ENCODE measurements around the gene TLE7. TPM values are rescaled to one million over a fixed set of nuclear protein-coding genes. Genes with fewer than 3 reads are reported as not detected.

The TLE7 gene
- not detected in 2 replicates for total RNA-seq (2014; rRNA removed; shearing (Covaris generic); ENCODE audit: low replicate concordance)

- H3K36me3 ChIP-seq, result no peaks in the 10 kb centered on the region
Measured at GRCh38 chr16:71442051-71442440, at the start of gene TLE7. TLE7 (minus strand) TSS chr16:71442054; CDS start chr16:71433324, 8,730 bp downstream.

DNA sequence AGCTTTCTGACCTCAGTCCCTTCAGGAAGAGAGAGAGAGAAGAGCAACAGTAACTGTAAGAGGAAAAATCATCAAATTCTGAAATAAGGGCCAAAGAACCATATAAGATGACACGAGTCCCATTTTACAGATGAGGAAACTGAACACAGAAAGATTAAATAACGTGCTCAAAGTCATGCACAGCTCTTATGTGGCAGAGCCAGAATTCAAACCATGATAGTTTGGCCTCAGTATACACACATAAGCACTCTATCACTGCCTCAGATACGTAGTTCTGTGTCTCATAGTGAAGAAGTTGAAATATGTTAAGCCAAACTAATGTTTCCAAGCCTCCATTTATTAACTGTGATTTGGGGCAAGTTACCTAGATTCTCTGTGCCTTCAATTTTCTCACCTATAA, 49.2 kb upstream of the TLE7 start:
- Histone ChIP-seq H3K9me3 (no peaks in the 10 kb centered on the region), H3K27me3 (no peaks in the 10 kb centered on the region), H3K36me3 (no peaks in the 10 kb centered on the region), H3K4me3 (no peak overlapping the region)
- no peak for DNase-seq

More at GRCh38 chr16:71442051-71442440, at the start of gene TLE7:
- DNase-seq, result no peak
- peaks cover under 1% of the 10 kb centered on the region; the same call in 1 of the 2 replicates for H3K9me3 ChIP-seq
- H3K27me3 ChIP-seq, result no peaks in the 10 kb centered on the region
- no peak within 1 kb of the TSS for H3K4me3 ChIP-seq

DNA sequence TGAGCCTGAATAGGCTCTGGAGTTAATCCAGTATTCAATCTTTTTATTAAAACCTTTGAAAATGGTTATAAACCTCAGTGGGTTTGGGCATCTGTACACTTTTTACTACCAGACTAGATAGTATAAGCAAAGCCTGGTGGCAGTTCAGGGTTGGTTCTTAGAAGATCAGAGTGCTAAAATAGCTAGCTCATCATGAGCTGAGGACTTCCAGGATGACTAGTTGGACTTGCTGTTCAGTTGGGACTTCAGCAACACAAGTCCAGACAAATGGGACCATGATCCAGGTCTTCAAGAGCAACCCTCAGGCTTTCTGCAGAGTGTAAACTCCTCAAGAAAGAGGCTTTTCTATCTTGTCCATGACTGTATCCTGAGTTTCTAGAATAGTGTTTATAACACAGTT, 48.5 kb upstream of the TLE7 start:
- no peak overlapping the region for H3K4me3 ChIP-seq
- no peak for DNase-seq
- no peaks in the 10 kb centered on the region for H3K9me3 ChIP-seq
- H3K27me3 ChIP-seq, result no peaks in the 10 kb centered on the region
- no peaks in the 10 kb centered on the region for H3K36me3 ChIP-seq

DNA sequence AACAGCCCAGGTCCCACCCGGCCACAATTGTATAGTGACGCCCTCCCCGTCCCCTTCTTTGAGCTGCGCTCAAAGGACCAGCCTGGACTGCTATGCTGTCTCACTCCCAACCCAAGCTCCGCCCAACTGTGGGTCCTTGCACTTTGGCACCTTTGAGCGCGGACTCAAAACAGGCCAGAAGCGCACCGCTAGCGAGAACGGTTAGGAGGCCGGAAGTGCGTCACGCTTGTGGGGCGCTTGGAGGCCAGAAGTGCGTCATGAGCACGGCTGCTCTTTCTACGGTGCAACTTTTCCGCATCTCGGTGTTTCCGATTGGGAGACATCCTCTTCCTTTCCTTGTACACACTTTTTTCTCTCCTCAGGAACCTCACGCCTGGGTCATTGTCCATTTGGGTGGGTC, 47.3 kb upstream of the TLE7 start, which contains the start of gene ZNF19:
TSS of gene ZNF19 (minus strand) at position 203 of the 400 bp plus-strand sequence. CDS start 7,210 bp downstream, outside the sequence.
- H3K9me3 ChIP-seq, result no peaks in the 10 kb centered on the region
- DNase-seq, result no peak
- H3K4me3 ChIP-seq, result no peak within 1 kb of the TSS
- no peaks in the 10 kb centered on the region for H3K27me3 ChIP-seq
- H3K36me3 ChIP-seq, result no peaks in the 10 kb centered on the region

- Histone ChIP-seq H3K36me3 (no peaks in the 10 kb centered on the region), H3K27me3 (no peaks in the 10 kb centered on the region), H3K4me3 (peak overlapping the region; percentile 86), H3K9me3 (no peaks in the 10 kb centered on the region)
- peak; percentile 72 for DNase-seq
Measured at GRCh38 chr16:71484006-71484893, 42.4 kb upstream of the TLE7 start.

- Histone ChIP-seq H3K36me3 (no peaks in the 10 kb centered on the region), H3K4me3 (no peak overlapping the region), H3K27me3 (no peaks in the 10 kb centered on the region), H3K9me3 (no peaks in the 10 kb centered on the region)
- no peak for DNase-seq
Measured at GRCh38 chr16:71482569-71482968, 40.7 kb upstream of the TLE7 start.

DNA sequence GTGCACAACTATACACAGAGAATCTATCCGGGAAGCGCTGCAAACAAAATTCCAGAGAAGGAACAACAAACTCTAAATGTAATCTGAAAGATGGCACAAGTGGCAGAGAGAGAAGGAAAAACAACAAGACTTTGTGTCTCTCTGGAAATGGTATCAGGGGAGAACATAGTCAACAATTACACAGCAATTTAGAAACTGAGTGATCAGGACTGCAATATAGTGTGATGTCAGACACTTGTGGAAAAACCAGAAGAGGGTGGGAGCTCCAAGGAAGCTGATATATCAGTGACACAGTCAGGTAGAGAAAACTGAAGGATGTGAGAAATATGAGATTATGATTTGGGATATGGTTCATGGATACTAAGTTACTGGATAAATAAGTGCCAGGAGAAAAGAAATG, 39.1 kb upstream of the TLE7 start:
- Histone ChIP-seq H3K36me3 (no peaks in the 10 kb centered on the region), H3K27me3 (no peaks in the 10 kb centered on the region), H3K9me3 (no peaks in the 10 kb centered on the region), H3K4me3 (no peak overlapping the region)
- DNase-seq, result no peak

DNA sequence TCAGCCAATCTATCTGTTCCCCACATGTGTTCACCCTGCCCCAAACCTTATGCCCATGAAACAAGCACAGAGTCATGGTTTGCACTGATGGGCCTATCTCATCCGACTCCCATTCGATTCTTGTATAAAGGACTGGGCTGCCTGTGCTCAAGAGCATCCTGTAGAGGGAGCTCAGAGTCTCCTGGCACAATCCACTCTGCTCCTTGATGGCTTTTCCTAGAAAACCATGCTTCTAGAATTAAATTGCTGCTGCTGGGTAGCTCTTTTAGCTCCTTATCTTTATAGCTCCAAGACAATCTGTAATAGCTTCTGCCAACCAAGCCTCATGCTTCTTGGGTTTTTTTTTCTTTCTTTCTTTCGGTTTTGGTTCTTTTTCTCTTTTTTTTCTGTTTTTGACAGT, 37.6 kb upstream of the TLE7 start:
- no peaks in the 10 kb centered on the region for H3K27me3 ChIP-seq
- no peaks in the 10 kb centered on the region for H3K36me3 ChIP-seq
- DNase-seq, result no peak
- no peaks in the 10 kb centered on the region for H3K9me3 ChIP-seq
- H3K4me3 ChIP-seq, result no peak overlapping the region

GRCh38 chr16:71476457-71477124, 34.7 kb upstream of the TLE7 start:
- Histone ChIP-seq H3K36me3 (no peaks in the 10 kb centered on the region), H3K4me3 (no peak overlapping the region), H3K27me3 (no peaks in the 10 kb centered on the region), H3K9me3 (no peaks in the 10 kb centered on the region)
- no peak for DNase-seq

DNA sequence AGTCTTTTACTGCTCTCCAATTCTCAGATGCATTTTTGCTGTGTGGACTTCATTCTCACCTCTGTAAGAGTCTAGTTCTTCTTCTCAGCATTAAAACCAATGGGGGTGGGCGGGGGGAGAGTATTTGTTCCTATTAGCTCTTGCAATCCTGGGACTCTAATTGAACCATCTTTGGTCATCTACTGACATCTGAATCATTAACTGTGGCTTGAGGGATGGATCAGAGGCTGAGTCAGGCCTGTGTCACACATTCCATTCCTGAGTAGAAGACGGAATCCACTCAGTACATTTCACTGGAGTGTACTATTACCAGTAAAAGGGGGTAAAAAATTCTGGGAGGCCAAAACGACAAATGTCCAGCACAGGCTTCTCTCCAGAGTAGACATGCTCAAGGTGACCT, 33.0 kb upstream of the TLE7 start:
- H3K36me3 ChIP-seq, result no peaks in the 10 kb centered on the region
- no peaks in the 10 kb centered on the region for H3K9me3 ChIP-seq
- no peaks in the 10 kb centered on the region for H3K27me3 ChIP-seq
- H3K4me3 ChIP-seq, result no peak overlapping the region
- peak; percentile 54 for DNase-seq

- Histone ChIP-seq H3K9me3 (no peaks in the 10 kb centered on the region), H3K4me3 (no peak overlapping the region), H3K27me3 (no peaks in the 10 kb centered on the region), H3K36me3 (no peaks in the 10 kb centered on the region)
- DNase-seq, result no peak
Measured at GRCh38 chr16:71473891-71474290, 32.0 kb upstream of the TLE7 start.

- H3K9me3 ChIP-seq, result no peaks in the 10 kb centered on the region
- DNase-seq, result no peak
- H3K27me3 ChIP-seq, result no peaks in the 10 kb centered on the region
- no peak overlapping the region for H3K4me3 ChIP-seq
- no peaks in the 10 kb centered on the region for H3K36me3 ChIP-seq
Measured at GRCh38 chr16:71472931-71473330, 31.1 kb upstream of the TLE7 start.

DNA sequence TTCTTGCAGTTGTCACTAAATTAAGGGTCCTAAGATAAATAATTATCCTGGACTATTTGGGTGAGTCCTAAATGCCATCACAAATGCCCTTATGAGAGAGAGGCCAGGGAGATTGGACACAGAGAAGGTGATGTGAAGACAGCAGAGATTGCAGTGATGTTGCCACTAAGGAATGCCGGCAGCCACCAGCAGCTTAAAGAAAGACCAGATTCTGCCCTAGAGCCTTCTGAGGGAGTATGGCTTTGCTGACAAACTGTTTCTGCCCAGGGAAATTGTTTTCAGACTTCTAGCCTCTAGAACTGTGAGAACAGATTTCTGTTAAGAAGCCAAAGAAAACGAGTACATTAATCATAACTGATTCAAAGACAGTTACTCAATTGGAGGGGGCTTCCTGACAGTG, 30.2 kb upstream of the TLE7 start:
- Histone ChIP-seq H3K36me3 (no peaks in the 10 kb centered on the region), H3K9me3 (no peaks in the 10 kb centered on the region), H3K4me3 (no peak overlapping the region), H3K27me3 (no peaks in the 10 kb centered on the region)
- no peak for DNase-seq

- no peak for DNase-seq
Measured at GRCh38 chr16:71467810-71468209, 26.0 kb upstream of the TLE7 start.

GRCh38 chr16:71464231-71464630, 22.4 kb upstream of the TLE7 start:
- H3K36me3 ChIP-seq, result no peaks in the 10 kb centered on the region
- H3K9me3 ChIP-seq, result no peaks in the 10 kb centered on the region
- no peak for DNase-seq
- no peak overlapping the region for H3K4me3 ChIP-seq
- no peaks in the 10 kb centered on the region for H3K27me3 ChIP-seq

More at GRCh38 chr16:71467810-71468209, 26.0 kb upstream of the TLE7 start:
- no peaks in the 10 kb centered on the region for H3K9me3 ChIP-seq
- no peaks in the 10 kb centered on the region for H3K27me3 ChIP-seq
- H3K4me3 ChIP-seq, result no peak overlapping the region
- H3K36me3 ChIP-seq, result no peaks in the 10 kb centered on the region

DNA sequence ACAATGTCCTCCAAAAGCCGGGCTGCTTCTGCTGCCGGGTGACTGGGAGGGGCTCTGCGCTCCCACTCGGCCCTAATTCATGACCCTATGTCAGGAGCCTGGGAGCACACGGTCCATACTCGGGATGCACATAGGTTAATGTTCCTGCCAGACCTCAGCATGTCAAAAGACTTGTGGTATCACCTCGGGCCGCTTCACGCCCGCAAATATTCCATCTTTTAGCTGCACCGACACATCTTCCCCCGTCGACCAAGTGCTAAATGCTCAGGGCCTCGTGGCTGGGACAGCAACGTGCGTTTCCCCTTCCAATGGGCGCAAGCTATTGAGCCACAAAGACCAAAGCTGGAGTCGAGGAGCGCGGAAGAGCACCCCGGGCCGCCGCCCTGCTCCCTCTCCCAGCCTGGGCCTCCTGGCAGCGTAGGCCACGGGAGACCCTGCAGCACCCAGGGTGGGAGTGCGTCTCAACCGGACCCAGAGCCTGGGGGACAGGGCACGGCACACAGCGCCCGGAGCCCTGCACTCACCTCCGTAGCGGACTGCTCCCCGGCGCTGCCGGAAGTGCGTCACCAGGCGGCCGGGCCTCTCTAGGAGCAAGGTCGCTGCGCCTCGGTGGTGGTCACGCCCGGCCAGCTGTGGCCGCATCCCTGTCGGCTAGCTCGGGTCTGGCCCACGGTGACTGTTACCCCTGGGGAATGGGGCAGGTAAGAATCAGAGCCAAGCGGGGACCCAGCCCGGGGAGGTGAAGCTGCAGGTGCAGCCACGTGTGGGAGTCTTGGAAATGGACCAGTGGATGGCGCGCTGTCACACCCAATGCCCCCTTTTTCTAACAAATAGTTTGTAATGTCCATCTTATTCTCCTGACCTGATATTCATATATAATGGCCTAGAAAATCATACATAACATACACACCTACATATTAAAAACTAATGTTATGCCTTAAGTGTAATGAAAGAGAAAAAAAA, 20.1 kb upstream of the TLE7 start, which contains the start of gene ZNF23:
TSS of gene ZNF23 (minus strand) at position 562 of the 963 bp plus-strand sequence. CDS start 5,451 bp downstream, outside the sequence.
- H3K36me3 ChIP-seq, result no peaks in the 10 kb centered on the region
- DNase-seq, result peak; percentile 70
- H3K9me3 ChIP-seq, result no peaks in the 10 kb centered on the region
- H3K27me3 ChIP-seq, result no peaks in the 10 kb centered on the region
- peak within 1 kb of the TSS; percentile 86 for H3K4me3 ChIP-seq
